DOHH2 (cell line): Measurements from ENCODE around the gene DNASE2B.

ENCODE experiments used
- H3F3A ChIP-seq: fragments of 200-600 bp; sonication (generic), shearing (Covaris generic); 2 replicates; pipeline ENCODE4 v1.6.0; 2016; ENCODE audit warnings: antibody characterized with exemption, mild to moderate bottlenecking; ENCODE audit not compliant: control insufficient read depth, insufficient read depth
- H3K27ac ChIP-seq: fragments of 200-600 bp; sonication (generic); 2 replicates; pipeline ENCODE4 v1.5.1; 2014; ENCODE audit warnings: low read depth, mild to moderate bottlenecking, low read length, moderate library complexity
- H3K27me3 ChIP-seq: fragments of 200-600 bp; sonication (generic); 2 replicates; pipeline ENCODE4 v1.6.1; 2014; ENCODE audit warnings: mild to moderate bottlenecking, low read length, mixed read lengths; ENCODE audit not compliant: control insufficient read depth
- H3K36me3 ChIP-seq: fragments of 200-600 bp; sonication (generic); 2 replicates; pipeline ENCODE4 v1.6.1; 2014; ENCODE audit warnings: mild to moderate bottlenecking, low read length, moderate library complexity, mixed read lengths; ENCODE audit not compliant: control insufficient read depth
- H3K4me1 ChIP-seq: fragments of 200-600 bp; sonication (generic); 2 replicates; pipeline ENCODE4 v1.6.1; 2014; ENCODE audit warnings: mild to moderate bottlenecking, low read length, mixed read lengths; ENCODE audit not compliant: control insufficient read depth
- H3K4me2 ChIP-seq: fragments of 200-600 bp; sonication (generic); 2 replicates; pipeline ENCODE4 v1.6.0; 2014; ENCODE audit warnings: mild to moderate bottlenecking, low read length, moderate library complexity
- H3K4me3 ChIP-seq: fragments of 200-600 bp; sonication (generic); 2 replicates; pipeline ENCODE4 v1.5.1; 2014; ENCODE audit warnings: mild to moderate bottlenecking, low read length, mixed read lengths
- H3K79me2 ChIP-seq: fragments of 200-600 bp; sonication (generic); 2 replicates; pipeline ENCODE4 v1.6.1; 2014; ENCODE audit warnings: mild to moderate bottlenecking, low read length, mixed read lengths; ENCODE audit not compliant: control insufficient read depth
- H3K9me2 ChIP-seq: fragments of 200-600 bp; sonication (generic); replicated peaks from 2 replicates; pipeline ENCODE4 v1.6.1; 2014; ENCODE audit warnings: mild to moderate bottlenecking, low read length, mixed read lengths; ENCODE audit not compliant: control insufficient read depth
- H3K9me3 ChIP-seq: fragments of 200-600 bp; sonication (generic); 2 replicates; pipeline ENCODE4 v1.6.1; 2014; ENCODE audit warnings: antibody characterized with exemption, low read length, mixed read lengths; ENCODE audit not compliant: control insufficient read depth, insufficient read depth
- H4K20me1 ChIP-seq: fragments of 200-600 bp; sonication (generic); 2 replicates; pipeline ENCODE4 v1.6.0; 2014; ENCODE audit warnings: low read depth, mild to moderate bottlenecking, antibody characterized with exemption, low read length, moderate library complexity; ENCODE audit not compliant: control insufficient read depth, insufficient read depth
- CTCF ChIP-seq: fragments of 200-600 bp; sonication (generic); IDR thresholded peaks from one replicate; pipeline ENCODE4 v1.5.1; 2014; ENCODE audit warnings: antibody characterized with exemption, mild to moderate bottlenecking, low read depth, low read length; ENCODE audit not compliant: poor library complexity, severe bottlenecking
- EZH2phosphoT487 ChIP-seq: fragments of 200-600 bp; sonication (generic); IDR thresholded peaks from 2 replicates; pipeline ENCODE4 v1.6.1; 2017; ENCODE audit warnings: borderline replicate concordance, mild to moderate bottlenecking, antibody characterized with exemption, low read length, moderate library complexity, mixed read lengths

The DNASE2B gene

GRCh38 chr1:84450910-84451309 lies 52.6 kb downstream of the DNASE2B start:
- no peaks in the 10 kb centered on the region for H3K36me3 ChIP-seq
- no peaks in the 10 kb centered on the region for H3K79me2 ChIP-seq
- no peaks in the 10 kb centered on the region for H3K9me3 ChIP-seq
- no peaks in the 10 kb centered on the region for H3K4me1 ChIP-seq
- no peaks in the 10 kb centered on the region for H4K20me1 ChIP-seq
- H3K9me2 ChIP-seq: no peaks in the 10 kb centered on the region
- H3K4me2 ChIP-seq: no peak overlapping the region
- H3K27me3 ChIP-seq: no peaks in the 10 kb centered on the region
- H3F3A ChIP-seq: no peaks in the 10 kb centered on the region
- TF ChIP-seq CTCF (no peak), EZH2phosphoT487 (no peak)
- H3K27ac ChIP-seq: no peak overlapping the region
- no peak overlapping the region for H3K4me3 ChIP-seq

- Histone ChIP-seq H3K9me3 (no peaks in the 10 kb centered on the region), H4K20me1 (no peaks in the 10 kb centered on the region), H3K9me2 (no peaks in the 10 kb centered on the region), H3K79me2 (no peaks in the 10 kb centered on the region), H3F3A (no peaks in the 10 kb centered on the region), H3K4me1 (no peaks in the 10 kb centered on the region), H3K4me3 (no peak overlapping the region), H3K36me3 (no peaks in the 10 kb centered on the region), H3K27me3 (no peaks in the 10 kb centered on the region), H3K27ac (no peak overlapping the region), H3K4me2 (no peak overlapping the region)
- TF ChIP-seq CTCF (no peak), EZH2phosphoT487 (no peak)
Observed at GRCh38 chr1:84452436-84452835, 54.2 kb downstream of the DNASE2B start.

GRCh38 chr1:84462118-84462517 lies 63.8 kb downstream of the DNASE2B start:
- Histone ChIP-seq H3F3A (no peaks in the 10 kb centered on the region), H4K20me1 (no peaks in the 10 kb centered on the region), H3K27ac (no peak overlapping the region), H3K9me2 (no peaks in the 10 kb centered on the region), H3K4me2 (no peak overlapping the region), H3K9me3 (no peaks in the 10 kb centered on the region), H3K4me1 (no peaks in the 10 kb centered on the region), H3K4me3 (no peak overlapping the region), H3K27me3 (no peaks in the 10 kb centered on the region), H3K79me2 (no peaks in the 10 kb centered on the region), H3K36me3 (no peaks in the 10 kb centered on the region)
- no peak for TF ChIP-seq CTCF
- TF ChIP-seq EZH2phosphoT487: no peak
